Measurements from ENCODE around the gene RXRA. TPM values are rescaled to one million over a fixed set of nuclear protein-coding genes. Genes with fewer than 3 reads are reported as not detected.

RXRA gene
- total and polyA plus RNA-seq, 2 donors (not counting 1 experiment from before 2014, with no cell fraction given): 2.6 to 6.8 TPM

GRCh38 chr9:134313470-134313869, 12.8 kb upstream of the RXRA start:
- WGBS (ENCODE audit: insufficient coverage): 95% methylated on average over 2 of the region's 2 CpGs
- CTCF ChIA-PET: no interaction called here
- Histone ChIP-seq H4K20me1 (ENCODE audit: control insufficient read depth, insufficient read depth, low read length, poor library complexity, severe bottlenecking) (no peaks in the 10 kb centered on the region), H3K4me1 (ENCODE audit: control insufficient read depth in 2 of 2, insufficient read depth in 2 of 2, low read length in 2 of 2) (no peaks in the 10 kb centered on the region), H2AFZ (ENCODE audit: insufficient read depth, low read depth, low read length, poor library complexity, severe bottlenecking) (no peak overlapping the region), H3K9ac (ENCODE audit: low read length) (no peak overlapping the region), H3K36me3 (replicated peaks in 1 of 2; ENCODE audit: control extremely low read depth in 1 of 2, control insufficient read depth in 1 of 2, extremely low read depth in 1 of 2, insufficient read depth in 2 of 2, low read length in 1 of 2) (no peaks in the 10 kb centered on the region), H3K79me2 (ENCODE audit: control insufficient read depth, insufficient read depth, low read length) (no peaks in the 10 kb centered on the region), H3K9me3 (ENCODE audit: control extremely low read depth in 1 of 3, control insufficient read depth in 2 of 3, insufficient read depth in 1 of 3, low read length in 2 of 3) (peaks cover 0 to 11% (median 2%) of the 10 kb centered on the region in 3 donors), H3K4me2 (replicated peaks; ENCODE audit: low read depth, low read length, poor library complexity, severe bottlenecking) (no peak overlapping the region), H3K27me3 (replicated peaks in 1 of 4; ENCODE audit: control extremely low read depth in 1 of 4, control insufficient read depth in 3 of 4, insufficient read depth in 4 of 4, low read length in 3 of 4) (peaks cover 0 to 5% (median 1%) of the 10 kb centered on the region in 4 experiments), H3K27ac (ENCODE audit: low read length in 2 of 2) (no peak overlapping the region), H3K4me3 (ENCODE audit: control extremely low read depth in 1 of 5, extremely low read depth in 1 of 5, insufficient read depth in 1 of 5, low read depth in 2 of 5, low read length in 4 of 5) (no peak overlapping the region)
- intact Hi-C loops (cut with micrococcal nuclease): no loop called here
- DNase-seq: no peak
- peaks cover 19% of the 10 kb centered on the region for H3K27me3 Mint-ChIP-seq
- peaks cover 2% of the 10 kb centered on the region for H3K4me1 Mint-ChIP-seq
- no peak overlapping the region for H3K4me3 Mint-ChIP-seq
- peaks cover 4% of the 10 kb centered on the region for H3K9me3 Mint-ChIP-seq (ENCODE audit: insufficient read depth)
- H3K27ac Mint-ChIP-seq: no peak overlapping the region
- POLR2A ChIA-PET: no interaction called here
- TF ChIP-seq, protein P1, sequence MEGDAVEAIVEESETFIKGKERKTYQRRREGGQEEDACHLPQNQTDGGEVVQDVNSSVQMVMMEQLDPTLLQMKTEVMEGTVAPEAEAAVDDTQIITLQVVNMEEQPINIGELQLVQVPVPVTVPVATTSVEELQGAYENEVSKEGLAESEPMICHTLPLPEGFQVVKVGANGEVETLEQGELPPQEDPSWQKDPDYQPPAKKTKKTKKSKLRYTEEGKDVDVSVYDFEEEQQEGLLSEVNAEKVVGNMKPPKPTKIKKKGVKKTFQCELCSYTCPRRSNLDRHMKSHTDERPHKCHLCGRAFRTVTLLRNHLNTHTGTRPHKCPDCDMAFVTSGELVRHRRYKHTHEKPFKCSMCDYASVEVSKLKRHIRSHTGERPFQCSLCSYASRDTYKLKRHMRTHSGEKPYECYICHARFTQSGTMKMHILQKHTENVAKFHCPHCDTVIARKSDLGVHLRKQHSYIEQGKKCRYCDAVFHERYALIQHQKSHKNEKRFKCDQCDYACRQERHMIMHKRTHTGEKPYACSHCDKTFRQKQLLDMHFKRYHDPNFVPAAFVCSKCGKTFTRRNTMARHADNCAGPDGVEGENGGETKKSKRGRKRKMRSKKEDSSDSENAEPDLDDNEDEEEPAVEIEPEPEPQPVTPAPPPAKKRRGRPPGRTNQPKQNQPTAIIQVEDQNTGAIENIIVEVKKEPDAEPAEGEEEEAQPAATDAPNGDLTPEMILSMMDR (IDR thresholded peaks at IDR 0.05): no peak
- TF ChIP-seq EZH2 (IDR thresholded peaks at IDR 0.05; ENCODE audit: borderline replicate concordance, insufficient read depth, low read depth, low read length, poor library complexity, severe bottlenecking): no peak
- no peak for ATAC-seq (ENCODE audit: low read depth)

DNA sequence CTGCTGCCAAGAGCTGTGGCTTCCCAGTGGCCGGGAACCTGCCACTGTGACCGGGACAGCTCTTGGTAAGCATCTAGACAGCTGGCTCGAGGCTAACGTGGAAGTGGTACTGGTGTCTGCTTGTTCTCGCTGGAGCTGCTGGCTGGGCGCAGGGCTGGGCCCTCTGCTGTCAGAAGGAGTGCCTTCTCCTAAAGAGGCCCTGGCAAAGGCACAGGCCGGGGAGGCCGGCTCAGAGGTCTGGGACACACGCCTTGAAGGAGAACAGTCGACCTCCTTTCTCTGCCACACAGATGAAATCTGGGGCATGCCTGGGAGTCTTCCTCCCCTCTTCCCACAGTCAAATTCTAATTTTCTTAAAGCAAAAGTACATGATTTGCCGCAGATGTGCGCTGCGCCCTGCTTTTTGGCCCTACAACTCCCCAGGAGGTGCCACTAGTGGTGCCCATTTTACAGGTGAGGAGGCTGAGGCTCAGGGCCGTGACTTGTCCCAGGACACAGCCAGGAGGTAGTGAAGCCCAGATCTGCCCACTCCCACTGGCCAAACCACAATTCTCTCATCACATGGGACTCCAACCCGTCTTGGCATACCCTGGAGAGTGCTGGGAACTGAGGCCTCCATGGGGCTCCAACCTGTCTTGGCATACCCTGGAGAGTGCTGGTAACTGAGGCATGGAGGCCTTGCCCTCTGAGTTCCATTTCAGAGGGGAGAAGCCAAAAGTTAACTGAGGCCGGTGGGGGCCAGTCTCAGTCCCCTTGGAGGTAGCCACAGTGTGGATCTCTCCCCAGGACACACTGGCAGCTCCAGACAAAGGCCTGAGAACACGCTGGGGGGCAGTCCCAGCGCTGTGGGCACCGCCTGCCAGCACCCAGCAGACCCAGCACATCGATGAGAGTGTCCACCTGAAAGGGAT, 12.0 kb upstream of the RXRA start:
- ChIA-PET CTCF (no interaction called here), POLR2A (no interaction called here)
- ATAC-seq (ENCODE audit: low read depth) (no peak), DNase-seq (no peak)
- no peak overlapping the region for H3K4me3 ChIP-seq (ENCODE audit: control extremely low read depth in 1 of 5, extremely low read depth in 1 of 5, insufficient read depth in 1 of 5, low read depth in 2 of 5, low read length in 4 of 5)
- no peak overlapping the region for H3K27ac ChIP-seq (ENCODE audit: low read length in 2 of 2)
- no peaks in the 10 kb centered on the region for H4K20me1 ChIP-seq (ENCODE audit: control insufficient read depth, insufficient read depth, low read length, poor library complexity, severe bottlenecking)
- H3K79me2 ChIP-seq (ENCODE audit: control insufficient read depth, insufficient read depth, low read length): no peaks in the 10 kb centered on the region
- 93% methylated on average over 20 of the region's 20 CpGs for WGBS (ENCODE audit: insufficient coverage)
- Mint-ChIP-seq H3K27me3 (peaks cover 19% of the 10 kb centered on the region), H3K4me3 (no peak overlapping the region), H3K9me3 (ENCODE audit: insufficient read depth) (peaks cover 4% of the 10 kb centered on the region), H3K27ac (no peak overlapping the region), H3K4me1 (peaks cover 2% of the 10 kb centered on the region)
- peaks cover 0 to 5% (median 1%) of the 10 kb centered on the region in 4 experiments for H3K27me3 ChIP-seq (replicated peaks in 1 of 4; ENCODE audit: control extremely low read depth in 1 of 4, control insufficient read depth in 3 of 4, insufficient read depth in 4 of 4, low read length in 3 of 4)
- H3K9me3 ChIP-seq (ENCODE audit: control extremely low read depth in 1 of 3, control insufficient read depth in 2 of 3, insufficient read depth in 1 of 3, low read length in 2 of 3): peaks cover 0 to 7% (median 2%) of the 10 kb centered on the region in 3 donors
- no peaks in the 10 kb centered on the region for H3K4me1 ChIP-seq (ENCODE audit: control insufficient read depth in 2 of 2, insufficient read depth in 2 of 2, low read length in 2 of 2)
- no peaks in the 10 kb centered on the region for H3K36me3 ChIP-seq (replicated peaks in 1 of 2; ENCODE audit: control extremely low read depth in 1 of 2, control insufficient read depth in 1 of 2, extremely low read depth in 1 of 2, insufficient read depth in 2 of 2, low read length in 1 of 2)
- no peak overlapping the region for H3K4me2 ChIP-seq (replicated peaks; ENCODE audit: low read depth, low read length, poor library complexity, severe bottlenecking)
- no peak overlapping the region for H2AFZ ChIP-seq (ENCODE audit: insufficient read depth, low read depth, low read length, poor library complexity, severe bottlenecking)
- no peak for TF ChIP-seq EZH2 (IDR thresholded peaks at IDR 0.05; ENCODE audit: borderline replicate concordance, insufficient read depth, low read depth, low read length, poor library complexity, severe bottlenecking)
- TF ChIP-seq, protein P1 (IDR thresholded peaks at IDR 0.05): no peak
- intact Hi-C loops (cut with micrococcal nuclease): no loop called here
- H3K9ac ChIP-seq (ENCODE audit: low read length): no peak overlapping the region
